Keratinocyte (primary cell): ENCODE results near the gene NRP2.

Experiments
- EZH2 ChIP-seq: IDR thresholded peaks from one replicate; pipeline ENCODE4 v1.6.1; 2012; ENCODE audit warnings: inconsistent platforms, mild to moderate bottlenecking, low read length, moderate library complexity
- TF ChIP-seq, protein P1 (sequence below), 3 experiments: IDR thresholded peaks in 1 of 3; conservative IDR thresholded peaks in 1 of 3; optimal IDR thresholded peaks in 1 of 3; 2 replicates in 2 of 3; 3 replicates in 1 of 3; pipeline versions ENCODE3 to v1.5.1; 2011; ENCODE audit warnings: low read length in 3 of 3, mild to moderate bottlenecking in 3 of 3, moderate library complexity in 2 of 3, control low read depth in 1 of 3, inconsistent platforms in 1 of 3; ENCODE audit not compliant: insufficient read depth in 2 of 3; ENCODE audit errors: extremely low read depth in 1 of 3

DNA sequence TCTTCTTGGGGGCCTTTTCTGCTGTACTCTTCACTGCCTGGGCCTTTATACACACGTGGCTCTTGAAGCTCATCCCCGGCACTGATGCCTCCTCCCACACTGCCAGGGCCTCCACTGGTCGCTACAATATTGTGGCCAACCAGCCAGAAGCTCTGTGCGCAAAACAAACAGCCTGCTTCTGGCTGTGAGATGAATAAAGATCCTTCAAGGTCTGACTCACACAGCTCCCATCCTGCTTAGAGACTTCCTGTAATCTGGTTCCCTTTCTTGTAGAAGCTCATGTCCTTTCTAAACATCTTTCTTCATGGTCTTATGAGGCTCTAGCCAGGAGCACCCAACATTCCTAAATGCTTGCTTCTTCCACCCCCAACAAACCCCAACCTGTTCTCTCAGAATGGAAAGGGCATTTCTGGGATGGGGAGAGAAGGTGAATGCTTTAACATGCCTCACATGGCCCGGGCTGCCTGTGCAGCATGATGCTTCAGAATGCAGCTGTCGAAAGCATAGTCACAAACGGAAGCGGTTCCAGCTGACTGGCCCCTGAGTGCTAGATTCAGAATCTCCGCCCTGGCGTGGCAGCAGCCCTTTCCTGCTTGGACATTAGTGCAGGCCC lies 24.6 kb downstream of the NRP2 start:
- TF ChIP-seq, protein P1, sequence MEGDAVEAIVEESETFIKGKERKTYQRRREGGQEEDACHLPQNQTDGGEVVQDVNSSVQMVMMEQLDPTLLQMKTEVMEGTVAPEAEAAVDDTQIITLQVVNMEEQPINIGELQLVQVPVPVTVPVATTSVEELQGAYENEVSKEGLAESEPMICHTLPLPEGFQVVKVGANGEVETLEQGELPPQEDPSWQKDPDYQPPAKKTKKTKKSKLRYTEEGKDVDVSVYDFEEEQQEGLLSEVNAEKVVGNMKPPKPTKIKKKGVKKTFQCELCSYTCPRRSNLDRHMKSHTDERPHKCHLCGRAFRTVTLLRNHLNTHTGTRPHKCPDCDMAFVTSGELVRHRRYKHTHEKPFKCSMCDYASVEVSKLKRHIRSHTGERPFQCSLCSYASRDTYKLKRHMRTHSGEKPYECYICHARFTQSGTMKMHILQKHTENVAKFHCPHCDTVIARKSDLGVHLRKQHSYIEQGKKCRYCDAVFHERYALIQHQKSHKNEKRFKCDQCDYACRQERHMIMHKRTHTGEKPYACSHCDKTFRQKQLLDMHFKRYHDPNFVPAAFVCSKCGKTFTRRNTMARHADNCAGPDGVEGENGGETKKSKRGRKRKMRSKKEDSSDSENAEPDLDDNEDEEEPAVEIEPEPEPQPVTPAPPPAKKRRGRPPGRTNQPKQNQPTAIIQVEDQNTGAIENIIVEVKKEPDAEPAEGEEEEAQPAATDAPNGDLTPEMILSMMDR (optimal IDR thresholded peaks at IDR 0.05 in 1 of 3, IDR thresholded peaks at IDR 0.05 in 1 of 3, conservative IDR thresholded peaks at IDR 0.05 in 1 of 3; ENCODE audit: extremely low read depth in 1 of 3, insufficient read depth in 2 of 3, low read length in 3 of 3), result no peak
- TF ChIP-seq EZH2, result no peak
